NT2/D1 (cell line): ENCODE data around the gene NACC2.

Experiments used
- SUZ12 ChIP-seq: IDR thresholded peaks from 2 replicates; pipeline ENCODE4 v1.6.1; 2011; ENCODE audit not compliant: insufficient read length, insufficient read depth; ENCODE audit errors: extremely low read depth
- YY1 ChIP-seq: IDR thresholded peaks from 2 replicates; pipeline ENCODE4 v1.6.1; 2011; ENCODE audit not compliant: insufficient read length, insufficient read depth
- ZNF274 ChIP-seq: IDR thresholded peaks from 2 replicates; pipeline ENCODE4 v1.6.1; 2011; ENCODE audit warnings: mild to moderate bottlenecking, low read depth, low read length

GRCh38 chr9:136052991-136053756 lies 41.9 kb downstream of the NACC2 start:
- TF ChIP-seq YY1 (no peak), ZNF274 (no peak), SUZ12 (no peak)
